Fibroblast of skin of abdomen (primary cell): Measurements from ENCODE around the gene KRTAP5-9. TPM values are rescaled to one million over a fixed set of nuclear protein-coding genes. Genes with fewer than 3 reads are reported as not detected.
A peak's percentile ranks its signal among the peaks of the same experiment; 100 is the strongest.
"Not testable (repeated sequence)": the region's sequence is repeated elsewhere in the genome, so short reads cannot be mapped to it uniquely, and the experiment has no call there.

Experiments used
- DNase-seq: peaks from one replicate; pipeline ENCODE4 v3.0.0-alpha.2; 2013
- polyA plus RNA-seq, 2 experiments: library from polyadenylated mRNA; unstranded; fragments of 120-200 nt; gene quantifications; one replicate each; pipeline ENCODE4 v1.2.1, GENCODE V29; 2013; ENCODE audit not compliant: insufficient read length in 2 of 2

KRTAP5-9 gene, protein sequence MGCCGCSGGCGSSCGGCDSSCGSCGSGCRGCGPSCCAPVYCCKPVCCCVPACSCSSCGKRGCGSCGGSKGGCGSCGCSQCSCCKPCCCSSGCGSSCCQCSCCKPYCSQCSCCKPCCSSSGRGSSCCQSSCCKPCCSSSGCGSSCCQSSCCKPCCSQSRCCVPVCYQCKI
- not detected for polyA plus RNA-seq (2013, experiment 1 of 2; ENCODE audit: insufficient read length)
- not detected for polyA plus RNA-seq (2013, experiment 2 of 2; ENCODE audit: insufficient read length)

DNA sequence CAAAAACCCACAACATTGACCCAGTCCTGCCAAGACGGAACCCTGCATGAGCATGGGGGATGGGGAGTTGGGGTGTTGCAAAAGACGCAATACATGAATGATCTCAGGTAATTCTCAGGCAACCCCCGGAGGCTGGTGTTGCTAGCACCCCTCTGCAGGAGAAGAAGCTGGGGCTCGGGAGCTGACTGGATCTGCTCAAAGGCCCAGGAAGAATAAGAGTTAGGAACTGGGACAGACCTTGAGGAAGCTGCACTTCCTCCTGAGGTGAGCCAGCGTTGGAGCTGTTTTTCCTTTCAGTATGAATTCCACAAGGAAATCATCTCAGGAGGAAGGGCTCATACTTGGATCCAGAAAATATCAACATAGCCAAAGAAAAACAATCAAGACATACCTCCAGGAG is at the start of gene KRTAP5-9:
TSS of gene KRTAP5-9 (plus strand) at position 301 of the 400 bp plus-strand sequence. CDS start 238 bp downstream, outside the sequence.
- no peak for DNase-seq

DNA sequence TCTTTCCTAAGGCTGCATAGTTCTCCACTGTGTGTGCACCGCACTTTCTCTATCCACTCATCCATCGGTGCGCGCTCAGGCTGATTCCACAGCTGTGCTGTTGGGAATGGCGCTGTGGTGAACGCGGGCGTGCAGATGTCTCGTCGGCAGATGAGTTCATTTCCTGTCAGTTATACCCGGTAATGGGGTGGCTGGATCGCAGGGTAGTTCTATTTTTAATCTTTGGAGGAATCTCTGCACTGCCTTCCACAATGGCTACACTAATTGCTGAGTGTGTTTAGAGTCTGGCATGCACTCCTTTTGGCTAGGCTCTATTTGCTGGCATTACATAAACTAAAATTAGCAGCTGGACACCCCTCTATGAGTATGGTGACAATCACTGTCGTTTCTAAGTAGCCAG is 49.1 kb upstream of the KRTAP5-9 start:
- peak; percentile 27 for DNase-seq

DNA sequence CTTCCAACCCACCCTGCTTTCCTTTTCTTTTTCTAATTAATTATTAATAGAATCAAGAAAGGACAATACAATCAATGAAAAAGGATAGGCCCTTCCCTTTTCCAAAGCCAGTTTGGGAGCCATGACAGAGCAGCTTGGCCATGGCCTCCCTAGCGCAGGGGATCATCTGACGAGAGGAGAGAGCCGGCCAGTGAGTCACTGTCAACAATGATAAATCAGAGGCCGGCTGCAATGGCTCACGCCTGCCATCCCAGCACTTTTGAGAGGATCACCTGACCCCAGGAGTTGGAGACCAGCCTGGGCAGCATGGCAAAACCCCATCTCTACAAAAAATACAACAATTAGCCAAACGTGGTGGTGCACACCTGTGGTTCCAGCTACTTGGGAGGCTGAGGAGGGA is 48.7 kb upstream of the KRTAP5-9 start:
- DNase-seq = no peak

DNA sequence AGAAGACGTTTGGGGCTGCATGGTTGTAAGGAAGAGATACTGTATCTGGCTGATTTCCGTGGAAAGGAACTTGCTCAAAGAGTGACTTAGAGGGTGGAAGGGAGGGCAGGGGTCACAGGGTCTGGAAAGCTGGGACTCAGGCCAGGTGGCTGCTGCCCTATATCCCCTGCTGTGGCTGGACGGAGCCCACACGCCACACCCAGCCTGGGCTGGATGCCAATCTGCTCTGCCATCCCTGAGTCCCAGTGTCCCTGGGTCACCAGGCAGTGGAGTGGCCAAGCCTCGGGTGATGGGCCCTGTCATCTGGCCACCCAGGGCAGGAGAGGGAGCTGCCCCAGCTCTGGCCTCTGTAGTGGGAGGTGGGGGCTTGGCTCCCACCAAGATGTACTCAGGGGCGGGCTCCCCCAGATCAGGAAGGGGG is 47.6 kb upstream of the KRTAP5-9 start:
- DNase-seq = no peak

DNA sequence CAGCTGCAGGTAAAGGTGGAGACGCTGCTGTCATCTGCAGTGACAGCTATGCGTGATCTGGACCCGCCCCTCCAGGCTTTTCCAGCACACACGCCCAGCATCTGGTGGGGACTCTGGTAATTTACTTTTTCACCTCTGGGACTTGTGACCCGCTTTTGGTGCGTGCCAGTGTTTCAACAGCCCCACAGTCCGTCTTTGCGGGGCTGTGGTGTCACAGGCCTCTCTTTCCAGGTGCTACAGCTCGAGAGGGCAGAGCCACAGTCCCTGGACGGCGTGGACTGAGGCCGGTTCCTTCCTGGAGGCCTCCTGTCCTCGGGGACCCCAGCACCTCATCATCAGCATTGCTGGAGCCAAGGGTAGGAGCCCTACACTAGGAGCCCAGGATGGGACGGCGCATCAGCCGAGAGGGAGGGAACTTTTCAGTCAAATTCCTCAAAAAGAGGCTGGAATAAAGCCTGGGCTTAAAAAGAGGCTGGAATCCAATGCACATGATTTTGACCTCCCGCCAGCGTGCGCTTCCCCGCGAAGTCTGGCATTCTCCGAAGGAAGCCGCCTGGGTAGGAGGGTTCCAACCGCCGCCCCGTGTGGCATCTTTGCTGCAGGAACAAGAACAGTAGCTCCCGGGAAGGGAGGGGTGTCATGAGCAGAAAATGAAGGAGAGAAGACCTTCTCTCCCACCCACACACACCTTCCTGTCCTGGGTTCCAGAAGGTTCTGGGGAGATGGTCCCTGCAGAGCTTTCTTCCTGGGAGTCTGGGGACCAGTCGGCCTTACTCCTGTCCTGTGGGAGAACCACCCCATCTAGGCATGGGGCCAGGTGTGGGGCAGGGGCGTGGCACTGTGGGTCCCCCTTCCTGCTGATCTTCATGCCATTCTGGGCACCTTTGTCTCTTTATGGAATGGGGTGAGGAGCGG is 46.9 kb upstream of the KRTAP5-9 start:
- DNase-seq = no peak

DNA sequence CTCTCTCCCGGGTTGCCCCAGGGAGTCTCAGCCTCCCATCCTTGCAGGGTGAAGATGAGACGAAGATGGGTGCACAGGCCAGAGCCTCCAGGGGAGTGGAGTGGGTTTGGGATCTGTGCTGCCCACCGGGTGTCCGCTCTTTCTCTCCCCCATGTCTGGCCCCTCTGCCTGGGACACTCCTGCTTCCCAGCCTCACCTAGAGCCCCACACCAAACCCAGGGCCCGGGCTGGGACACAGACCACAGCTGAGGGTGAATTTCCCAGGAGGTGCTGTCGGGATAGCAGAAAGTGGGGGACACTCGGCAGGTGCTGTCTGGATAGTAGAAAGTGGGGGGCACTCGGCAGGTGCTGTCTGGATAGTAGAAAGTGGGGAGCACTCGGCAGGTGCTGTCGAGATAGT is 46.2 kb upstream of the KRTAP5-9 start:
- no peak for DNase-seq

DNA sequence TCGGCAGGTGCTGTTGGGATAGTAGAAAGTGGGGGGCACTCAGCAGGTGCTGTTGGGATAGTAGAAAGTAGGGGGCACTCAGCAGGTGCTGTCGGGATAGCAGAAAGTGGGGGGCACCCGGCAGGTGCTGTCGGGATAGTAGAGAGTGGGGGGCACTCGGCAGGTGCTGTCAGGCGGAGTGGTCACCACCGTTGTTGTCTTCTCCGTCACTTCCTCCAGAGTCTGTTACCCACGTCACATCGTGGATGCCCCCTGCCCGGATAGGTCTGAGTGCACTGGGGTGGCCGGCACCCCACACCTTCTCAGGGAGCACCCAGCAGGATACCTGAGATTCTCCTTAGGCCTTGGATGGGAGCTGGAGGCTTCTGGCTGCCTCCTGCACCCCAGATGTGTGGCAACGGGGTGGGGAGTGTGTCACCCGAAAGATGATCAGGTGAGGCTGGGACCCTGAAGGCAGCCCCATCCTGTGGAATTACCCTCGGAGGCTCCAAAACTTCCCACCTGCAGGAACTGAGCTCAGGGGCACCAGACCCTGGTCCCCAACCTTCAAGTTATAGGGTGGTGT is 45.3 kb upstream of the KRTAP5-9 start:
- DNase-seq = no peak

DNA sequence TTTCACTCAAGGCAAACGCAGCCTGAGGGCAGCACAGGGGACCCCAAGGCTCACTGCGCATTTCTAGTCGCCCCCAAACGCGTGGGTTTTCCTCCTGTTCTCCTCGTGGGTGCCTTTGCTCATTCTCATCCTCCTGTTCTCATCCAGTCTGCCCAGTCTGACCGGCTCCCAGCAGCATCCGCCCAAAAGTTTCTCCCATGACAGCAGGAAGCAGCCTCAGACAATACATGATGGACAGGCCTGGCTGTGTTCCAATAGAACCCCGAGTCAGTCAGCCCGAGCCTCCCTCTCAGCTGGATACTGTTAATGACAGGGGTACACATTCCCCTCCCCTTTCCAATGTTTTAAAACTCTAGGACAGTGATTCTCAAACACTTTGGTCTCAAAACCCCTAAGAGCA is 43.7 kb upstream of the KRTAP5-9 start:
- no peak for DNase-seq

DNA sequence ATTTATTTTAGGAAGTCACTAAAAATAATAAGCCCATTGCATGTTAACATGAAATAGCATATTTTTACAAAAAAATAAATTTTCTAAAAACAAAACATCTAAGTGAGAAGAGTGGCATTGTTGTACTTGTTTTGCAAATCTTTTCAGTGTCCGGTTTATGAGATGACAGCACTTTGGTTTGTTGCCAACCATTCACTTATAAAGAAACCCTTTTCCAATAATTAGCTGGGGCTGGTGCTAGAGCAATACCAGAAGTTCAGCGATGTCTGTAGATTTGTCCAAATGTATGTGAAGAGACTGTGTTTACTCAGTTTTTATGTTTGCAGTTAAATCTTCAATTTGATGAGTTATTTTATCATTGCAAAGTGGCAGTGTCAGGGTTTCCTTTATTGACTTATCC is 43.2 kb upstream of the KRTAP5-9 start:
- no peak for DNase-seq

DNA sequence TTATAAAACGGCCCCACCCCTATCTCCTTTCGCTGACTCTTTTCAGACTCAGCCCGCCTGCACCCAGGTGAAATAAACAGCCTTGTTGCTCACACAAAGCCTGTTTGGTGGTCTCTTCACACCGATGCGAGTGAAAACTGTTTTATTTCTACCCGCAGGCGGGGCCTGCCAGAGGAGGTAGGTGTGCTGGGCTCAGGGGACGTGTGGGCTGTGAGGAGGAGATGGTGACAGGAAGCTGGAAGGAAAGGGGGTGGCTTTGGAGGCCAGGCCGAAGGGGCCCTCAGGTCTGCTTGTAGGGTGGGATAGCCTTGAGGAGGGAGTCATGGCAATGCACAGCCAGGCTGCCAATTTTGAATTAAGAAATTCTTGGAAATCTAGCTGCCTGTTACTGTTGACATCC is 42.4 kb upstream of the KRTAP5-9 start:
- no peak for DNase-seq

DNA sequence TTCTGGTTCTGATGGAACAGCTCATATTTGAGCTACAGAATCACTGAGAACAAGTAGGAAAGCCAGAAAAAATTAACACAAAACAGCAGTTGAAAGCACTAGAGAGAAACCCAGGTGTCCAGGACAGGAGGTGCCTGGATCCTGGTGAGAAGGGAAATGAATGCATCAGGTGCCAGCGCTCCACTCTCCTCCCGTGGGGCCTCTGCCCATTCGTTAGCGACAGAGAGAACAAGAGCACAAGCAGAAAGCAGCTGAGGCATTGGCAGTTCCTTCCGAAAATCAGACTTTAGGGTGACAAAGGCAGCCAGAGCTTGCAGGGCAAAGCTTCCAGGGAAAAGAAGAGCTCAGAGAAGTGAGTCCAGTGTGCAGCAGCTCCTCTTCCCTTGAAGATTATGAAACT is 41.1 kb upstream of the KRTAP5-9 start:
- DNase-seq = no peak

DNA sequence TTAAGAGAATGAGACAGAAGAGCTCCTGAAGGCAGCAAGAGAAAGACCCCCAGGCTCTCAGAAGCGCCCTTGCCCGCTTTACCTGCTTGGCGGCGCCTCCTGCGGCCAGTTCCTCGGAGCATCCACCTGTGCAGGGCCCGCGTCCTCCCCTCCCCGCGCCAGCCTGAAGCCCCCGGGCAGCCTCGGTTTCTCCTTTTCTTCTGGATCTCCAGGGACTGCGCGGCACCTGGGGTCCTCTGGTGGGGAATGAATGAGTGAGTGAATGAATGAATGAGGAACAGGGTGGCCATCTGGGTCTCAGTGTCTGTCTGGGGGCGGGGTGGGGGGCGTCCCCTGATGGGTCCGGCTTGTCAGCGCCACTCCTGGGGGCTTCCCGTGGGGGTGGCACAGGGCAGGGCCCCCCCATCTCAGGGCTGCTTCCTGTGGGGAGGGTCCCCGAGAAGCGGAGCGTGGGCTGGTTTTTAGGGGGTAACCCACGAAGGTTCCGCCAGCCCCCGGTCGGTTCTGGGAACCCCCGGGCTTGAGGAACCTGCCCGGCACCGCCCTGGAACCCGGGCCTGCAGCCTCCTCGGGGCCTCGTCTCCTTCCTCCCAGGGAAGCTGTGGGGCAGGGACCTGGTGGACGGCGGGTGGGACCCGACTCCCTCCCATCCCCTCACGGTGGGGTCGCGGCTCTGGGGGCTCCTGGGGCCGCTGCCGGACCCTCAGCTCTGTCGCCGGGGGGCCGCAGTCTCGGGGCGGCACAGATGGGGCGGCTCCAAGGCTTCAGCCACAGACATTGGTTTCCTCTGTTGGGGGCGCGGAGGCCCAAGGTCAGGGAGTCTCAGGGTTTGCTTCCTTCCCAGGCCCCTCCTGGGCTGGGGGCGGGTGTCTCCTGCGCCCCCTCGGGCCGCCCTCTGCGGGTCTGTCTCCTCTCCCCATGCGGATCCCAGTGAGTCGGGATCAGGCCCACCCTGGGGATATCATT is 29.4 kb upstream of the KRTAP5-9 start:
- no peak for DNase-seq

DNA sequence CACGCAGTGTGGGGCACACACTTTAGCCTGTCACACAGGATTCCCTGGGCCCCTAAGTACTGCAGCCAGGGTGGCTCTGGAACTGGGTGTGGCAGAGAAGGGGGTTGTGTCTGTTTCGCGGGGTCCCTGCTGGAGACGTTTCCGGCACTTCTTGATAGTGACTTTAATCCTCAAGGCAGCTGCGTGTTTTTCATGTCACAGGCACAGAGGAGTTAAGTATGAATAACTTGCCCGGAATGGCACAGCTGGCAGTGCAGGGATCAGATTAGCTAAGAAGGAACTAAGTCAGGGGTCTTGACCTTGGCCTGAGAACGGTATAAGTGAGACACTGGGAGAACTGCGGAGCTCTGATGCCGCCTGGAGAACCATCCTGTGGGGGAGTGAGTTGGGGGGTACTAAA is 28.7 kb upstream of the KRTAP5-9 start:
- no peak for DNase-seq

DNA sequence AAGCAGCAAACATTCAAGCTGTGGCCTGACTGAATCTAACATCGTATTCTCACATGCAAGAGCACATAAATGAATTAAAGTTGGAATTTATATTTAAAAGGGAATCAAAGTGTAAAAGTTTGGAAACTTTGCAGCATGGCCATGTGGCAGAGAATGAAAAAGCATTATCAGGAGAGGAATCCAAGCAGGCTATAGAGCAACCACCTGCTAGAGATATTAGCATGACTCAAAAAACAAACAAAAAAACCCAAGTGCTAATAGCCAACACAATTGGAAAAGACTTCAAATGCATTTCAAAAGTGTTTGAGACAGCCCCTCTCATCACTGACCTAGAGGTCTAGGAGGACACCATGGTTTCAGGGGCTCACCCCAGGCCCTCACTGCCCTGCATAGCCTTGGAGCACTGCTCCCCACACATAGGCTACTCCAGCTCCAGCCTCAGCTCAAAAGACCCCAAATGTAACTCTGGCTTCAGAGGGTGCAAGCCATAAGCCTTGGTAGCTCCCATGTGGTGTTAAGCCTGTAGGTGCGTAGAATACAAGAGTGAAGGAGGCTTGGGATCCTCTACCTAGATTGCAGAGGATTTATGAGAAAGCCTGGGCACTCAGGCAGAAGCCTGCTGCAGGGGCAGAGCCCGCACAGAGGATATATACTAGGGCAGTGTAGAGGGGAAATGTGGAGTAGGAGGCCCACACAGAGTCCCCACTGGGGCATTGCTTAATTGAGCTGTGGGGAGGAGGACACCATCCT is 22.9 kb upstream of the KRTAP5-9 start:
- DNase-seq = no peak

DNA sequence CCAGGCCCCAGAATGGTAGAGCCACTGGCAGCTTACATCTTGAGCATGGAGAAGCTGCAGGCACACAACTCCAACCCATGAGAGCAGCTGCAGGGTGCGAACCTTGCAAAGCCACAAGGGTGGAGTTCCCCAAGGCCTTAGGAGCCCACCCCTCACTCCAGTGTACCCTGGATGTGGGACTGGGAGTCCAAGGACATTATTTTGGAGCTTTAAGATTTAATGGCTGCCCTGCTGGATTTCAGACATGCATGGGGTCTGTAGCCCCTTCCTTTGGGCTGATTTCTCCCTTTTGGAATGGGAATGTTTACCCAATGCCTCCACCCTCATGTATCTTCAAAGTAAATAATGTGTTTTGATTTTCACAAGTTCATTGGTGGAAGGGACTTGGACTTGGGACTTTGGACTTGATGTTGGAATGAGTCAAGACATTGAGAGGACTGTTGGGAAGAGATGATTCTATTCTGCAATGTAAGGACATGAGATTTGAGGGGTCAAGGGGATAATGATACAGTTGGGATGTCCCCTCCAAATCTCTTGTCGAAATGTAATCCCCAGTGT is 22.2 kb upstream of the KRTAP5-9 start:
- no peak for DNase-seq

DNA sequence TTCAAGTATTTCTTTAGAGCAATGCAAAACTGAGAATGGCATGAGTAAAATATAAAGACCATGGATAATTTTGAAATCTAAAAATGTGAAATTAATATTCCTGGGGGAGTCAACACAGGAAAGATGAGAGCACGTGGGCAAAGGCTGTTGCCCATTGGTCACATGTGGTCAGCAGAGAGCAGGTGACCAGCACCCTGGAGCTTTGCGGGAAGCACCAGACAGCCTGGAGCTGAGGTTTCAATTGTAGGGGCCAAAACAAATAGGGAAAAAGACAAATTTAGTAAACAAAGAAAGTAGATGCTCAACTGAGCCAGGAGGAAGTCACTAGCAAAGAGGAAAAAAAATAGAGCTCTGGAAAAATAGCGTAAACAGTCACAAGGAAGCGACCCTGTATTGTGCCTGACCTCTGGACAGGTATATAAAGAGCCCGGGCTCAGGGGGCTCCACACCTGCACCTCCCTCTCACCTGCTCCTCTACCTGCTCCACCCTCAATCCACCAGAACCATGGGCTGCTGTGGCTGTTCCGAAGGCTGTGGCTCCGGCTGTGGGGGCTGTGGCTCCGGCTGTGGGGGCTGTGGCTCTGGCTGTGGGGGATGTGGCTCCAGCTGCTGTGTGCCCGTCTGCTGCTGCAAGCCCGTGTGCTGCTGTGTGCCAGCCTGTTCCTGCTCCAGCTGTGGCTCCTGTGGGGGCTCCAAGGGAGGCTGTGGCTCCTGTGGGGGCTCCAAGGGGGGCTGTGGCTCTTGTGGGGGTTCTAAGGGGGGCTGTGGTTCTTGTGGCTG is 21.2 kb upstream of the KRTAP5-9 start, which contains the start of gene KRTAP5-7:
TSS of gene KRTAP5-7 (plus strand) at position 472 of the 780 bp plus-strand sequence. CDS start at position 506, 34 bp downstream.
- DNase-seq = not testable (repeated sequence)

DNA sequence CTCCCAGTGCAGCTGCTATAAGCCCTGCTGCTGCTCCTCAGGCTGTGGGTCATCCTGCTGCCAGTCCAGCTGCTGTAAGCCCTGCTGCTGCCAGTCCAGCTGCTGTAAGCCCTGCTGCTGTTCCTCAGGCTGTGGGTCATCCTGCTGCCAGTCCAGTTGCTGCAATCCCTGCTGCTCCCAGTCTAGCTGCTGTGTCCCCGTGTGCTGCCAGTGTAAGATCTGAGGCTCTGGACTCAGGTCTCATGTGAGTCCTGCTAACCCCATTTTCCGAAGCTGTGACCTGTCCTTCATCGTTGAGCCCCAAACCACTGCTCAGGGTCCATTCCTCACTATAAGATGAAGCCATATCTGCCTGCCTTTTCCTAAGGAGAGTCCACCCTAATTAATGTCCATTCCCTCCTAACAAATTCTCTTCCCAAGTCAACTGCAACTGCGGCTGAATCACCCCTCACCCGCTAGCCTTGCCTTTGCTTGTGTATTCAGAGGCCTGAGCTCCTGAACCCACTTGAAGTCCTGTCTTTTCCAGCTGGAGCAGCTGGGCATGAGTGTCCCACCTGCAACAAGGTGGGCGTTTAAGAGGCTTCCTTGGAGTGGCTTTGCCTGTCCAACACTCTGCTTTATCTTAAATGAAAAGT is 20.5 kb upstream of the KRTAP5-9 start:
- DNase-seq = no peak

DNA sequence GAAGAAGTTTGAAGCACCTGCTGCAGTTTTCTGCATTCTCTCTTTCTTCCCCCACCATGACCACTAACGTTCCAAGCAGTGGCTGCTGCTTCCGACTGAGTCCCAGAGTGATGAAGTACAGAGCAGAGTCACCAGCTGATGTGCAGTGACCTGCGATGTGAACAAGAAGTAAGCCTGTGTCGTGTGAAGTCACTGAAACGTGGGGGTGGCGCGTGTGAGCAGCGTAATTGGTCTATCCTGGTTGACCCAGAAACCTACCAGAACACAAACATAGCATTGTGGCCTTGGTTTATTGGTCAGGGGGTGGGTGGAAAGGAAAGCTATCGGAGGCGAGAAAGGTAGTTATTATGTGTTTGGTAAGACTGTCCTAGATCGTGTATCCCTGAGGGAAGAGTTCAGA is 17.6 kb upstream of the KRTAP5-9 start:
- no peak for DNase-seq

DNA sequence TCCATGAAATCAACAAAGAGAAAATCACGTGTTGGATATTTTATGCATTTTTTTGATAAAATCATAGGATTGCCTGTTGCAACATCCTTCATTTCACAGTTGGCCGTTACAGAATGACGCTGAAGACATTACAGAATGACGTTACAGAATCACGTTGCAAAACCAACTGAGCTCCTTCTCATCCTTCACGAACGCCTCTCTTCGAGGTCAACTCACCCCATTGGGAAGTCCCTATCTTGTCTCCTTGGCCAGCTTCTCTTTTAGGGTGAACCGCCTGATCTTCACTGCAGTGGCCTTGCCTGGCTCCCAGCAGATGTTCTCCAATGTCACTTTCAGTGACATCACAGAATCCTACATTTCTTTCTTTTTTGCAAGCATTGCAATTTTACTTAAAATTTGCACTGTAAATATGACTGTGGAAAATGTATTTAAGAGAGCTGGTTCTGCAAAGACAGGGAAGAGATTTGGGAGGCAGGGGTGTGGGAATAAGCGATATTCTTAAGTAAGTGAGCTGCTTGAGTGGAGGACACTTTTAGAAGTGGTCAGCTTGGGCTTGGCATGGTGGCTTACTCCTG is 16.1 kb upstream of the KRTAP5-9 start:
- no peak for DNase-seq
